BJ (cell line): Measurements from ENCODE around the gene TRANK1. TPM values are rescaled to one million over a fixed set of nuclear protein-coding genes. Genes with fewer than 3 reads are reported as not detected.

Source experiments
- CTCF ChIA-PET: fragments of 350-600 bp; formaldehyde crosslinking; extraction: SDS; loops from one replicate; lab custom pipeline; 2021; ENCODE audit warnings: antibody characterized with exemption, inconsistent platforms; lab: Yijun Ruan, JAX
- POLR2A ChIA-PET: fragments of 300-600 bp; sonication (Branson Sonifier 250); formaldehyde crosslinking; extraction: SDS; loops from one replicate; lab custom pipeline; 2021; ENCODE audit warnings: antibody characterized with exemption; lab: Charles Lee
- DNase-seq: peaks from one replicate; pipeline ENCODE4 v3.0.0-alpha.2; 2011; ENCODE audit warnings: low read depth
- H3K27me3 ChIP-seq: 2 replicates; pipeline ENCODE4 v1.6.0; 2011; ENCODE audit warnings: low read length; ENCODE audit not compliant: control insufficient read depth, insufficient read depth
- H3K36me3 ChIP-seq: 2 replicates; pipeline ENCODE4 v1.5.1; 2011; ENCODE audit warnings: low read length; ENCODE audit not compliant: control insufficient read depth, insufficient read depth
- H3K4me3 ChIP-seq: 2 replicates; pipeline ENCODE4 v1.5.1; 2011; ENCODE audit warnings: low read depth, mild to moderate bottlenecking, control low read depth, low read length
- polyA plus RNA-seq: library from polyadenylated mRNA; depleted of rRNA; stranded (reverse); fragments of >200 nt; gene quantifications from 2 replicates; pipeline ENCODE4 v1.2.3, GENCODE V29; 2011
- TF ChIP-seq, protein P1 (sequence below): IDR thresholded peaks from 2 replicates; pipeline ENCODE4 v1.5.1; 2011; ENCODE audit warnings: low read depth, mild to moderate bottlenecking, control low read depth, inconsistent platforms, low read length, moderate library complexity; ENCODE audit not compliant: insufficient read depth

TRANK1 gene
- polyA plus RNA-seq, 1 experiment: 11.3 TPM

DNA sequence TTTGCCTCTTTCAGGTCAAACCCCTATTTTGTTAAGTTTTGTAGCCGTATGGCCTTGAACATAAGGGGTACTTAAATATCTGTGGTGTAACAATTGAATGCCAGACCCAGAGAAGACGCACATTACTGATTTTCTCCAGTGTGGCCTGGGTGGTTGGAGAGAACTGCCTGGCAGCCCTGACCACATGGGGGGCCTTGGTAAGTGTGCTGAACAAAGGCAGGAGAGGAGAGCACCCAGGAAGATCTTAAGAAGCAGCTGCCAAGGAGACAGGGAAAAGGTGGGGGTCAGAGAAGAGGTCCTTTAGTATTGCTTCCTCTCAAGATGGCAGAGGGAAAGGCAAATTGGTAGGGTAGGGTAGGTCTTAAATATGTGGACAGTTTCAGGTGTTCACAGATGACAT is 35.7 kb downstream of the TRANK1 start:
- POLR2A ChIA-PET: no interaction called here
- Histone ChIP-seq H3K4me3 (no peak overlapping the region), H3K36me3 (no peaks in the 10 kb centered on the region), H3K27me3 (no peaks in the 10 kb centered on the region)
- CTCF ChIA-PET: no interaction called here
- TF ChIP-seq, protein P1, sequence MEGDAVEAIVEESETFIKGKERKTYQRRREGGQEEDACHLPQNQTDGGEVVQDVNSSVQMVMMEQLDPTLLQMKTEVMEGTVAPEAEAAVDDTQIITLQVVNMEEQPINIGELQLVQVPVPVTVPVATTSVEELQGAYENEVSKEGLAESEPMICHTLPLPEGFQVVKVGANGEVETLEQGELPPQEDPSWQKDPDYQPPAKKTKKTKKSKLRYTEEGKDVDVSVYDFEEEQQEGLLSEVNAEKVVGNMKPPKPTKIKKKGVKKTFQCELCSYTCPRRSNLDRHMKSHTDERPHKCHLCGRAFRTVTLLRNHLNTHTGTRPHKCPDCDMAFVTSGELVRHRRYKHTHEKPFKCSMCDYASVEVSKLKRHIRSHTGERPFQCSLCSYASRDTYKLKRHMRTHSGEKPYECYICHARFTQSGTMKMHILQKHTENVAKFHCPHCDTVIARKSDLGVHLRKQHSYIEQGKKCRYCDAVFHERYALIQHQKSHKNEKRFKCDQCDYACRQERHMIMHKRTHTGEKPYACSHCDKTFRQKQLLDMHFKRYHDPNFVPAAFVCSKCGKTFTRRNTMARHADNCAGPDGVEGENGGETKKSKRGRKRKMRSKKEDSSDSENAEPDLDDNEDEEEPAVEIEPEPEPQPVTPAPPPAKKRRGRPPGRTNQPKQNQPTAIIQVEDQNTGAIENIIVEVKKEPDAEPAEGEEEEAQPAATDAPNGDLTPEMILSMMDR: no peak
- DNase-seq: no peak

DNA sequence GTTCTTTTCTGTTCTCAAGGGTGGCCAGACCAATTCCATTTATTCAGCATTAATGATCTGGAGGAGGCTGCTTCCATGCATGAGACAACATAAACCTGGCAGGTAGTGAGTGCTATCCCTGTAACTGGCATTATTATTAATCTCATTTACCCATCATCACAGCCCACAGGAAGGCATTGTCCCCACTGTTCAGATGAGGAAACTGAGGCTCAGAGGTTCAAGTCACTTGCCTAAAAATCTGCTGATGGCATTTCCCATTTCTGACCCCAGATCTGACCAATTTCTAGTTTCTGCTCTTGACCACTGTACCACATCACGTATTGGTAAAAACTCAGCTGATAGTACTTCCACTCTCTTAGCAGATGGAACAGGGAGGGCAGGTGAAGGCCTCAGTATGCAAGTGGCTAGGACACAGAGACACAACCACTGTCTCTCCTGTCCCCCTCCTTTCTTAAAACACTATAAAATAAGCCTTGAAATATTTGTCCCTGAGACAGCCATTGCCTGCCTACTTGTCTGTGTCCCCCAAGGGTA is 36.1 kb downstream of the TRANK1 start:
- Histone ChIP-seq H3K27me3 (no peaks in the 10 kb centered on the region), H3K4me3 (no peak overlapping the region; the same call in 1 of the 2 replicates), H3K36me3 (no peaks in the 10 kb centered on the region)
- ChIA-PET CTCF (no interaction called here), POLR2A (no interaction called here)
- DNase-seq: no peak
- TF ChIP-seq, protein P1: no peak

DNA sequence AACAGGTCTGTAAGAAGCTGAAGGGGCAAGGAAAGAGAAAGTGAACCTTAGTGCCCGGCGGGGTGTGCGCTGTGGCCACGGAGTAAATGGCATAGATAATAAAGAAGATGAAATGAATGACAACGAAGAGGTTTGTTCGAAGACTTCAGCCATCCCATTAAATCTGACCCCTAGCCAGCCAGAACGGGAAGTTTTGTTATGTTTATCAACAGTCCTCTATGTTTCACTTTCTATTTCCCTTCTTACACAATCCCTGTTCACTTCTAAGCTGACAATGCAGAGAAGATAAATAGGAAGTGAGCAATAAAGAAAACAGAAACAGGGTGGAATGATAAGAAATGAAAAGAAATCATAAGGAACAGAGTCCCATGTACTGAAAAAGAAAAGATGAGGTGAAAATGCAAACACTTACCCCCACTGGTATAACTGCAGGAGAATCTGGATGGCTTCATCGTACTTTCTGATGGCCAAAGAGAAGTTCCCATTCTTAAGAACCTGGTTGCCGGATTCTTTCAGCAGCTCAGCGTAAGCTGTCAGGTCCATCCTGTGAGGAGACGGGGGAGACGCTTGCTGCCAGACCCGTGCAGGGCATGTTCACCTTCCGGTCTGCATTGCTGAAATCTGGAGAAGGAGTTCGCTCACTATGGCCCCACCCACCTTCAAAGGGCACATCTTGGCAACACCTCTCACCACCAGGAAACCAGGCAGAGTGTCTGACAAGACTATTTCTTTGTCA is 36.8 kb downstream of the TRANK1 start:
- Histone ChIP-seq H3K27me3 (no peaks in the 10 kb centered on the region), H3K36me3 (no peaks in the 10 kb centered on the region), H3K4me3 (peak overlapping the region; percentile 27)
- no peak for DNase-seq
- POLR2A ChIA-PET: no interaction called here
- TF ChIP-seq, protein P1: no peak
- CTCF ChIA-PET: interaction anchor here (0.8 kb wide), 1 partner anchor 50 kb away, joined by 4 read pairs; no protein-coding TSS in a partner anchor

DNA sequence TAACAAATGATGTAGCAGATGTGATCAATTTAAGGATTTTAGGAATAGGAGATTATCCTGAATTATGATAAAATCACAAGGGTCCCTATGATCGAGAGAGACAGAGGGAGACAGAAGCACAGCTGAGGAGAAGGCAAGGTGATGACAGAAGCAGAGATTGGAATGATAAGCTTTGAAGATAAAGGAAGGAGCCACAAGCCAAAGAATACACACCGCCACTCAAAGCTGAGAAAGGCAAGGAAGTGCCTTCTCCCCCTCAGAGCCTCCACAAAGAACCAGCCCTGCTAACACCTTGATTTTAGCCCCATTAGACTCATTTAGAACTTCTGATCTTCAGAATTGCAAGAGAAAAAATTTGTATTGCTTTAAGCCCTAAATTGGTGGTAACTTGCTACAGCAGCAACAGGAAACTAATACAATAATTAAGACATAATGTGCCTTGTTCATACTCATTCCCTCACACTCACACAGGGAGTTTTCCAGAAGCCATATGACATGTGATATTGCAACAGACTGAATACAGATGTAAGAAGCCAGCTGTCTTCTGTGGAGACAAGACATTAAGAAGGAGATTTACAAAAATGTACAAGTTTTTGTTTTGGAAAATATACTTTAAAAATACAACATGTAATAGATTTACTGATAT is 38.2 kb downstream of the TRANK1 start:
- DNase-seq: no peak
- Histone ChIP-seq H3K27me3 (no peaks in the 10 kb centered on the region), H3K36me3 (no peaks in the 10 kb centered on the region), H3K4me3 (no peak overlapping the region)
- ChIA-PET CTCF (interaction anchor here (0.6 to 1.8 kb wide), 6 partner anchors 8 to 52 kb away, joined by 3 to 6 read pairs (median 4); no protein-coding TSS in a partner anchor), POLR2A (no interaction called here)
- TF ChIP-seq, protein P1: no peak

DNA sequence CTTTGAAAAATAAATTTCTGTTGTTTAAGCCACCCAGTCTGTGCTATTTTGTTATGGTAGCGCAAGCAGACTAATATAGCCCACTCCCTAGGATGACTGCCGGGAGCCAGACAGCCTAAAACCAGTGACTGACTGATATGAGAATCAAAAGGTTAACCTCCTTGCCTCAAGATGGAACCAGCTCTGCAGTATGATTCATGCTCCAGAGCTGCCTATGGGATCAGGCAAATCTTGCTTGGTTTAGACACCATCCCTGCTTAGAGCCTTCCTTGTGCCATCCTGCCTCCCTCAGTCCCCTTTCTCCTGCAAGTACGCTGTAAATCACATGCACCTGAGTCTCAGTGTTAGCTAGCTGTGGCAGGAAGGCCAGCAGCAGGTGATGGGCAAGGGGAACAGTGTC is 39.3 kb downstream of the TRANK1 start:
- no peak overlapping the region for H3K4me3 ChIP-seq
- POLR2A ChIA-PET: no interaction called here
- DNase-seq: no peak
- CTCF ChIA-PET: interaction anchor here (0.6 to 2.6 kb wide), 8 partner anchors 9 to 322 kb away, joined by 3 to 21 read pairs (median 4); partner anchors contain the start of gene TRANK1
- TF ChIP-seq, protein P1: no peak
- H3K36me3 ChIP-seq: no peaks in the 10 kb centered on the region
- no peaks in the 10 kb centered on the region for H3K27me3 ChIP-seq
